DMS153 (cell line): ENCODE measurements around the gene CALR.
A peak's percentile ranks its signal among the peaks of the same experiment; 100 is the strongest.
"Not testable (repeated sequence)": the region's sequence is repeated elsewhere in the genome, so short reads cannot be mapped to it uniquely, and the experiment has no call there.

Source experiments
- DNase-seq: peaks from one replicate; lab custom pipeline; 2025; lab: John Stamatoyannopoulos, UW

CALR gene

DNA sequence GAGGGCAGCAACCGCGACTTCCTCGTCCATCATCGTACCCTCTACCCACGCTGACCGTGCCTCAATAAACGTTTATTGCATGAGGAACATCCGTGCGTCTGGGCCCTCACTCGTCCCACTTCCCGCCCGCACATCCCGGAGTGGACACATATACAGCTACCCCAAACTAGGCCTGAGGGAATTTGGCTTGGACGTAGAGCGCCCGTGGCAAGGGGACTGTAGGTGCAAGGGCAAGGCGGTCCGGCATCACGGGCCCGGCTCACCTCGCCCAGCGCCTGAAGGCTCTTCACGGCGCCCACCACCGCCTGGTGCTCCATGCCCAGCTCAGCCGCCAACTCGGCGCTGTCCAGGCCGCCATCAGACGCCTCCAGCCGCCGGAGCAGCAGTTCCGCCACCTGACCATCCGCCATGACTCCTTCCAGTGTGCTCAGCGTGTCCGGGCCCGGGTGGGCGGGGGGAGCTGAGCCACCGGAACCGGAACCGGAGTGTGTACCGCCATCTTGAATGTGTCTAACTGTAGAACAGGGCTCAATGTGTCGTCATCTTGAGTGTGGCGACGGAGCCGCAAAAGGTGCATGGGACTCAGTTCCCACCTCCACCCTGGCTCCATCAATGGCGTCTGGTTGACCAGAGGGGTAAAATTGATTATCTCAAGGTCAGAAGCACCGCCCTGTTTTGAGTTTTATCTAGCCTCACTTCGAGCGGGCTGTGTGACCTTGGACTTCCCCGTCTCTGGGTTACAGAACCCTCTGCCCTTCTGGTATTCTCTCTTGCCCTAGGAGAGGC, 4.9 kb upstream of the CALR start, which contains the start of gene FARSA:
Gene FARSA, minus strand, starts transcription at position 425 of the 786 bp plus-strand sequence. Its CDS starts 15 bp downstream, at position 410.
- peak; percentile 78 for DNase-seq

GRCh38 chr19:12935071-12935470, 3.3 kb upstream of the CALR start:
- DNase-seq = no peak

DNA sequence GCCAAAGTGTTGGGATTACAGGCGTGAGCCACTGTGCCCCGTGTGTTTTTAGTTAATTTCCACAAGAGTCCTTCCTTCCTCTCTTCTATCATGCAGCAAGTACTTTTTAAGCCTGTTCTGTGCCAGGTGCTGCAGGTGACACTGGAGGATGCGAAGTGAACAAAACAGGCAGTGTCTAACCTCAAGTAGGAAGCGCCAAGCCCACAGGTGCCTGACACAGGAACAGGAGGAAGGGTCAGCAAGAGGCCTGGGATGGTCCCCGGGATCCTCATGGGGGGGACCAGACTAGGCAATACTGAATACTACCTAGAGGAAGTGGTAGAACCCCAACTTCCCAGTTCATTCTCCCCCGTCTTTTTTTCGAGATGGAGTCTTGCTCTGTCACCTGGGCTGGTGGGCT, 1.8 kb upstream of the CALR start:
- peak; percentile 42 for DNase-seq

DNA sequence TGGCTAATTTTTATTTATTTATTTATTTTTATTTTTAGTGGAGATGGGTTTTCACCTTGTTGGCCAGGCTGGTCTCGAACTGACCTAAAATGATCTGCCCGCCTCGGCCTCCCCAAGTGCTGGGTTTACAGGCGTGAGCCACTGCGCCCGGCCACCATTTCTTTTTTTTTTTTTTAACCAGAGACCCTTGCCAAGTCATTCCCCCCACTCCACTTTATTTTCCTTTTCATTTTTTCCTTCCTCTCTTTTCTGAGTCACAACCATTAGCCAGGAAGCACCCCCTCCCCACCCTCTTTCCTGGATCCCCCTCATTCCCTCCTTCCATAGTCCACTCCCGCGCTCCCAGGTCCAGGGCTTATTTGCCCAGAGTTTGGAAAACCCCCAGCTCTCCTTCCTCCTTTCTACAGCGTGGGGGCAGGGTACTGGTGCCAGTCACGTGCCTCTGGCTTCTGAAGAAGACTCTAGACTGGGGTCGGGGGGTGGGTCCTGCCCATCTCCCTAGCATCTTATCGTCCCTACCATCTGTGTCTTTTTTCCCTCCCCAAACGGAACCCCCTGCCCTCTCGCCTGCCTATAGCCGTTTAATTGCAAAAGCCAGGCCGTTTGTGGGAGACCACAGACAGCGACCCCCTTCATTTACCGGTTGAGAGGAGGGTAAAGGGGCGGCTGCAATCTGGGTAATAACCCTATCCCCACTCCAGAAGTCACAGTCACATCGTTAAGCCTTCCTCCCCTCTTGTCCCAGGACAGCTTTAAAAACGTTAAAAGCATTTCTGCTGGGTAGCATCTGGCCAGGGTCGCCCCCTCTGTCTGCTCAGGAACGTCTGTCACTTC, 1.1 kb upstream of the CALR start:
- DNase-seq = peak; percentile 62

GRCh38 chr19:12938779-12939601, 581 bp downstream of the CALR start:
- no peak for DNase-seq

- DNase-seq = no peak
These were observed 1.6 kb downstream of the CALR start for GRCh38 chr19:12939975-12940423.

DNA sequence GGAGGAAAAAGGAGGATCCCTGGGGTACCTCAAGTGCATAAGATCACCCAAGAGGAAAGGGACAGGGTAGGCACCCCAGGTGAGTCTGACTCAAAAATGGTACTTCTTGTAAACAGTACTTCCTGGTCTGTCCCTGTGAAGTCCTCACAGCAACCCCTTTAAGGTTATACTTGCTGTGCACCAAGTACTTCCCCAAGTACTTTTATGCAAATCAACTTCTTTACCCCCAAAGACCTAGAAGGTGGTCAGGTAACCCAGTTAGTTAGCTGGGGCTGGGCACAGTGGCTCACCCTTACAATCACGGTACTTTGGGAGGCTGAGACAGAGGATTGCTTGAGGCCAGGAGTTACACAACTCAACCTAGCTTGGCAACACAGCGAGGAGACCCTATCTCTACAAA, 2.5 kb downstream of the CALR start:
- no peak for DNase-seq

DNA sequence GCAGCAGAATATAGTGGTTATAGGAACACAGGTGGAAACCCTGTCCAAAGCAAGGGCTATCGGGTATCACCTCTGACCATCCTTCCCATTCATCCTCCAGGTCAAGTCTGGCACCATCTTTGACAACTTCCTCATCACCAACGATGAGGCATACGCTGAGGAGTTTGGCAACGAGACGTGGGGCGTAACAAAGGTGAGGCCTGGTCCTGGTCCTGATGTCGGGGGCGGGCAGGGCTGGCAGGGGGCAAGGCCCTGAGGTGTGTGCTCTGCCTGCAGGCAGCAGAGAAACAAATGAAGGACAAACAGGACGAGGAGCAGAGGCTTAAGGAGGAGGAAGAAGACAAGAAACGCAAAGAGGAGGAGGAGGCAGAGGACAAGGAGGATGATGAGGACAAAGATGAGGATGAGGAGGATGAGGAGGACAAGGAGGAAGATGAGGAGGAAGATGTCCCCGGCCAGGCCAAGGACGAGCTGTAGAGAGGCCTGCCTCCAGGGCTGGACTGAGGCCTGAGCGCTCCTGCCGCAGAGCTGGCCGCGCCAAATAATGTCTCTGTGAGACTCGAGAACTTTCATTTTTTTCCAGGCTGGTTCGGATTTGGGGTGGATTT, 5.1 kb downstream of the CALR start:
- DNase-seq = no peak

GRCh38 chr19:12944104-12944674, 5.8 kb downstream of the CALR start:
- no peak for DNase-seq

GRCh38 chr19:12945479-12946091, 7.2 kb downstream of the CALR start, which contains the start of gene RAD23A:
Gene RAD23A (plus strand): TSS chr19:12945862. CDS start chr19:12945949, 87 bp downstream.
- DNase-seq = peak; percentile 94

DNA sequence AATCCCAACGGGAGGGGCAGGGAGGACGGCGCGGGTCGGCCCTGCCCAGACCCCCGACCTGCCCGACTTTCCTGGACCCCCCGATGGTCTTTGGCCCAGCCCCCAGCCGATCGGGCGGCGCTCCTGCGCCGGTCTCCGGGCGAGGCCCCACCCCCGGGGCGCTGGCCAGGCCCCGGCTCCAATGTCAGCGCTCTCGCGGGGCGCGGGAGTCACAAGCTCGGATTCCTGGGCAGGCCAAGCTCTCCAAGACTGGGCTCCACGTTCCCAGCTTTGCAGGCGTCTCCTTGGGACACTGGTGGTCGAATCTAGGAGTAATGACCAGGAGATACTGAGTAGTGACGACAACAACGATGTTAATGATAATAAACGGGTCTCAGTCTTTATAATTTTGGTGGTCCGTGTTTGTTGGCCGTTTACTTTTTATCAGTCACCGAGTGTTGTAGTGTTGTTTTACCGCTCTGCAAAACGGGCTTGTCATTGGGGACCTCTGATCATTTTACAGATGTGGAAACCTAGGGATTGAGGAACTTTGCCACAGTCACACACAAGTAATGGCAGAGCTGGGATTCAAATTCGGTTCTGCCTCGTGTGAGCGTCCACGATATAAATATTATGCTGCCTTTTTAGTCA, 7.8 kb downstream of the CALR start:
- DNase-seq = peak; percentile 4

GRCh38 chr19:12946731-12947496, 8.5 kb downstream of the CALR start:
- no peak for DNase-seq

DNA sequence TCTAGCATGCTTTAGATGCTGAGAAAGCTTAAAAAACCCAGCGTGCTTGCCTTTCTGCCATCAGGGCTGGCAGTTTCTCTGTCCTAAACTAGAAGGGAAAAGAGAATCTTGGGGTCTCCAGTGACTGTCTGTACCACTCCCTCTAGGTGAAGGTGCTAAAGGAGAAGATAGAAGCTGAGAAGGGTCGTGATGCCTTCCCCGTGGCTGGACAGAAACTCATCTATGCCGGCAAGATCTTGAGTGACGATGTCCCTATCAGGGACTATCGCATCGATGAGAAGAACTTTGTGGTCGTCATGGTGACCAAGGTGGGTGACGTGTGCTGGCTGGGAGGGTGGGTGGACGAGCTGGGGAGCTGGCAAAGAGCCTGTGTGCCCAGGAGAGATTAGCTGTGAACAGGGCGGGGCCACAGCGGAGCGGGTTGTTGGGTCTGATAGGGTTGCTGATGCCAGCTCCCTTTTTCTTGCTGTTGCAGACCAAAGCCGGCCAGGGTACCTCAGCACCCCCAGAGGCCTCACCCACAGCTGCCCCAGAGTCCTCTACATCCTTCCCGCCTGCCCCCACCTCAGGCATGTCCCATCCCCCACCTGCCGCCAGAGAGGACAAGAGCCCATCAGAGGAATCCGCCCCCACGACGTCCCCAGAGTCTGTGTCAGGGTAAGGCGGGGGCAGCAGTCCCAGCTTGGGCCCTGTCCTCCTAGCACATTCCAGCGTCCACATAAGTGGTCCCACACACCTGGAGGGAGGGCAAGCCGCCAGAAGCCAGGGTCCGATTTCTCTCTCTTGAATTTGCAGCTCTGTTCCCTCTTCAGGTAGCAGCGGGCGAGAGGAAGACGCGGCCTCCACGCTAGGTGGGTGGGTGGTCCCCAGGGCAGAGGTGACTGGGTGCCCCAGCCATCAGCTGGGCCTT, 9.5 kb downstream of the CALR start:
- DNase-seq = no peak

DNA sequence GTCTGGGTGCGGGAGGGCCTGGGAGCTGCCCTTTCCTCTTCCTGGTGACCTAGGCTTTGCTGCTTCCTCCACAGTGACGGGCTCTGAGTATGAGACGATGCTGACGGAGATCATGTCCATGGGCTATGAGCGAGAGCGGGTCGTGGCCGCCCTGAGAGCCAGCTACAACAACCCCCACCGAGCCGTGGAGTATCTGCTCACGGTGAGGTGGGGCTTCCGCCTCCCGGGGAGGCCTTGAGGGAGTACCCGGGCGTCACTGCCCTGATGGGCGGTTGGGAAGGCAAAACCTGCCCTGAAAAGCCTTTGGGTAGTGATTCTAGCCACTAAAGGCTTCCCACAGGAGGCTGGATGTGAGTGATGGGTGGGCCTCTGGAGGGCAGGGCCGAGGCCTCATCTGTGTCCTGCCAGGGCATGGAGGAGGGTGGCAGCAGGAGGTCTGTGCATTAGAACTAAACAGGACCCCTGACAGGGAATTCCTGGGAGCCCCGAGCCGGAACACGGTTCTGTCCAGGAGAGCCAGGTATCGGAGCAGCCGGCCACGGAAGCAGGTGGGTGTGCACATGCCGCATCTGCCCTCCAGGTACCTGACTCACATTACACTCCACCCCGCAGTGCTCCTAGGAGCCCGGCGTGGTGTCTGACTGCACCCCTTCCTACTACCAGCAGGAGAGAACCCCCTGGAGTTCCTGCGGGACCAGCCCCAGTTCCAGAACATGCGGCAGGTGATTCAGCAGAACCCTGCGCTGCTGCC, 10.4 kb downstream of the CALR start:
- DNase-seq = no peak

GRCh38 chr19:12949363-12950283, 11.2 kb downstream of the CALR start:
- DNase-seq = no peak

DNA sequence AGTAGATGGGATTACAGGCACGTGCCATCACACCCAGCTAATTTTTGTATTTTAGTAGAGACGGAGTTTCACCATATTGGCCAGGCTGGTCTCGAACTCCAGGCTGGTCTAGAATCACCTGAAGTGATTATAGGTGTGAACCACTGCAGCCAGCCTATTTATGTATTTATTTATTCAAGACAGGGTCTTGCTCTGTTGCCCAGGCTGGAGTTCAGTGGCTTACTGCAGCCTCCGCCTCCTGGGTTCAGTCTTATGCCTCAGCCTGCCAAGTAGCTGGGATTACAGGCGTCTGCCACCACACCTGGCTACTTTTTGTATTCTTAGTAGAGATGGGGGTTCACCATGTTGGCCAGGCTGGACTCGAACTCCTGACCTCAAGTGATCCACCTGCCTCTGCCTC, 13.6 kb downstream of the CALR start:
- not testable (repeated sequence) for DNase-seq
